Ovary (tissue), 9 donors: ENCODE data around the gene CFAP61. TPM values are rescaled to one million over a fixed set of nuclear protein-coding genes. Genes with fewer than 3 reads are reported as not detected.
"Not testable (repeated sequence)": the region's sequence is repeated elsewhere in the genome, so short reads cannot be mapped to it uniquely, and the experiment has no call there.

Experiments
- DNase-seq, 5 donors: peaks; one replicate each; pipeline ENCODE4 v3.0.0-alpha.2; 2019 to 2020
- H3K27ac ChIP-seq, 2 donors: fragments of 200-600 bp; one replicate each; pipeline versions ENCODE4 v1.5.1 to v1.8.0; 2019 to 2022
- H3K27me3 ChIP-seq: fragments of 200-600 bp; one replicate; pipeline ENCODE4 v1.8.0; 2022
- H3K36me3 ChIP-seq: fragments of 200-600 bp; sonication (generic); one replicate; pipeline ENCODE4 v1.5.1; 2019
- H3K4me1 ChIP-seq: one replicate; pipeline ENCODE4 v1.8.1; 2013; ENCODE audit warnings: mild to moderate bottlenecking, moderate library complexity; ENCODE audit not compliant: insufficient read depth
- H3K4me3 ChIP-seq: fragments of 200-600 bp; sonication (generic); one replicate; pipeline ENCODE4 v1.5.1; 2017
- H3K9me3 ChIP-seq, 2 donors: fragments of 200-600 bp in 1 of 2; sonication (generic) in 1 of 2; one replicate each; pipeline versions ENCODE4 v1.5.1 to v1.8.1; 2013 to 2019; ENCODE audit warnings: mild to moderate bottlenecking in 1 of 2, moderate library complexity in 1 of 2
- CTCF ChIP-seq, 3 donors: fragments of 450-650 bp in 2 of 3; fragments of 200-600 bp in 1 of 3; IDR thresholded peaks; one replicate each; pipeline versions ENCODE4 v1.5.1 to v1.8.0; 2016 to 2022; ENCODE audit warnings: antibody characterized with exemption in 3 of 3, mild to moderate bottlenecking in 1 of 3
- EP300 ChIP-seq: sonication (generic); formaldehyde crosslinking; IDR thresholded peaks from one replicate; pipeline ENCODE4 v1.6.1; 2017; ENCODE audit warnings: antibody characterized with exemption
- POLR2A ChIP-seq: fragments of 450-650 bp; IDR thresholded peaks from one replicate; pipeline ENCODE4 v1.6.1; 2017; ENCODE audit warnings: antibody characterized with exemption, mild to moderate bottlenecking, moderate library complexity
- WGBS, 3 donors: extraction: QIAGEN DNeasy Blood & Tissue Kit in 1 of 3; methylation state at CpG; one replicate each; pipeline versions ENCODE4 v1.1.5 to v1.1.7; 2013 to 2017; 5-methylcytosine and 5-hydroxymethylcytosine counted together
- intact Hi-C, 4 donors: fragments of 100-400 bp; cut with DNase I; formaldehyde crosslinking; loops; one replicate each; pipeline versions ENCODE4 v1.11.0 to v1.15.1; 2022 to 2023
- polyA plus RNA-seq, 2 donors: library from polyadenylated mRNA; stranded (reverse); fragments of 200-250 nt in 1 of 2; fragments of 350-450 nt in 1 of 2; fragmentation: Illumina TruSeq in 1 of 2; extraction: RNeasy Lipid Tissue Mini Kit (QIAGEN cat#74804) in 1 of 2; gene quantifications; one replicate each; pipeline ENCODE4 v1.2.3, GENCODE V29; 2013 to 2014
- total RNA-seq, 7 donors: library from RNA; depleted of rRNA in 2 of 7; stranded (reverse); fragments of >200 nt in 2 of 7; fragmentation: NEBNext Ultra II Directional in 3 of 7; extraction: Animal tissue kit (Norgen Biotek cat#: 25700) in 3 of 7; gene quantifications; one replicate each; pipeline versions ENCODE4 v1.1.0 to v1.2.4, GENCODE V29; 2016 to 2023
- donor health status: DM: no; HTN: no; CAD: no; lungs with moderate emphysema.
- donor health status: DM: no; HTN: no; CAD: no.
- donor health status: Bipolar disorder and iron deficiency.
- donor health status: DM: yes; HTN: yes; CAD: no.
- donor health status: DM: no; HTN: no; CAD: no.
- donor health status: DM: yes; HTN: yes; CAD: no.

The CFAP61 gene
- total and polyA plus RNA-seq, 9 donors, result 0.12 to 13.1 (median 0.96) TPM; not detected in 1

- Histone ChIP-seq H3K9me3 (no peaks in the 10 kb centered on the region), H3K4me1 (no peaks in the 10 kb centered on the region), H3K36me3 (no peaks in the 10 kb centered on the region), H3K27ac (no peak overlapping the region), H3K27me3 (no peaks in the 10 kb centered on the region), H3K4me3 (no peak overlapping the region)
- WGBS, 3 donors, result 37 to 48% (median 40%) methylated on average over 7 of the region's 7 CpGs
- TF ChIP-seq CTCF (IDR thresholded peaks at IDR 0.05) (no peak), EP300 (no peak), POLR2A (no peak)
- intact Hi-C loops, result no loop called here
- DNase-seq, result no peak
Observed at GRCh38 chr20:20214757-20215275, 162.5 kb downstream of the CFAP61 start.

GRCh38 chr20:20215976-20216727 lies 163.8 kb downstream of the CFAP61 start:
- no peaks in the 10 kb centered on the region for H3K4me1 ChIP-seq
- no peaks in the 10 kb centered on the region for H3K36me3 ChIP-seq
- H3K4me3 ChIP-seq, result no peak overlapping the region
- no peaks in the 10 kb centered on the region for H3K9me3 ChIP-seq
- no peaks in the 10 kb centered on the region for H3K27me3 ChIP-seq
- no peak overlapping the region for H3K27ac ChIP-seq
- TF ChIP-seq CTCF (IDR thresholded peaks at IDR 0.05) (no peak), POLR2A (no peak), EP300 (no peak)
- WGBS, 3 donors, result 12 to 23% (median 13%) methylated on average over 12 of the region's 12 CpGs
- intact Hi-C loops, result no loop called here
- no peak for DNase-seq

- Histone ChIP-seq H3K9me3 (no peaks in the 10 kb centered on the region), H3K36me3 (no peaks in the 10 kb centered on the region), H3K27ac (no peak overlapping the region), H3K4me1 (no peaks in the 10 kb centered on the region), H3K4me3 (no peak overlapping the region), H3K27me3 (no peaks in the 10 kb centered on the region)
- WGBS, 3 donors, result 42 to 54% (median 49%) methylated on average over 2 of the region's 2 CpGs
- DNase-seq, result no peak
- intact Hi-C loops, result no loop called here
- TF ChIP-seq POLR2A (no peak), EP300 (no peak), CTCF (IDR thresholded peaks at IDR 0.05) (no peak)
Observed at GRCh38 chr20:20216941-20217340, 164.6 kb downstream of the CFAP61 start.

GRCh38 chr20:20217621-20218020 lies 165.3 kb downstream of the CFAP61 start:
- 41 to 65% (median 61%) methylated on average over 1 of the region's 1 CpG for WGBS, 3 donors
- Histone ChIP-seq H3K4me3 (no peak overlapping the region), H3K9me3 (no peaks in the 10 kb centered on the region), H3K36me3 (no peaks in the 10 kb centered on the region), H3K4me1 (no peaks in the 10 kb centered on the region), H3K27me3 (no peaks in the 10 kb centered on the region), H3K27ac (no peak overlapping the region)
- intact Hi-C loops, result no loop called here
- DNase-seq, result no peak
- TF ChIP-seq POLR2A, result no peak
- TF ChIP-seq CTCF (IDR thresholded peaks at IDR 0.05), result no peak
- no peak for TF ChIP-seq EP300

GRCh38 chr20:20218106-20218505 lies 165.8 kb downstream of the CFAP61 start:
- H3K9me3 ChIP-seq, H3K27me3 ChIP-seq, DNase-seq, H3K27ac ChIP-seq, H3K36me3 ChIP-seq, H3K4me3 ChIP-seq, intact Hi-C loops, H3K4me1 ChIP-seq: not testable (repeated sequence)
- 71 to 80% (median 78%) methylated on average over 4 of the region's 4 CpGs for WGBS, 3 donors
